RCC 7860 (cell line): Measurements from ENCODE around the gene CAPN7.

Source experiments
- DNase-seq: peaks from one replicate; pipeline ENCODE4 v3.0.0-alpha.2; 2015; ENCODE audit warnings: low spot score
- FAIRE-seq: peaks from 2 replicates; lab custom pipeline; 2012; peaks lifted over from hg19 to GRCh38; lab: Jason Lieb, UNC

The CAPN7 gene

DNA sequence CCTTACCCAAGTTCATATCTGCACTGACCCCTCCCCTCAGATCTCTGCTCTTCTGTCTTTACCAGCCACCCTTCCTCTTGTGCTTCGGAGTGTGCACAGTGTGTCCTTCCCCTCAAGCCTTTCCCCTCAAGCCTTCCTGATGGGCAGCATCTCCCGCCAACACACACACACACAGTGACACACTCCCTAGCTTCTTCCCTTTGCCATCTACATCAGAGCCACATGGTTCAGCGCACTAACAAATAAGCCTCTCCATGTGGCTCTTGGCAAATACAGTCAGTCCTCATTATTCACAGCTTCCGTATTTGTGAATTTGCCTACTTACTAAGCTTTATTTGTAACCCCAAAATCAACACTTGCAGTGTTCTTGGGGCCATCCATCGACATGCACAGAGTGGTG is 88.9 kb downstream of the CAPN7 start:
- FAIRE-seq (no peak), DNase-seq (no peak)

DNA sequence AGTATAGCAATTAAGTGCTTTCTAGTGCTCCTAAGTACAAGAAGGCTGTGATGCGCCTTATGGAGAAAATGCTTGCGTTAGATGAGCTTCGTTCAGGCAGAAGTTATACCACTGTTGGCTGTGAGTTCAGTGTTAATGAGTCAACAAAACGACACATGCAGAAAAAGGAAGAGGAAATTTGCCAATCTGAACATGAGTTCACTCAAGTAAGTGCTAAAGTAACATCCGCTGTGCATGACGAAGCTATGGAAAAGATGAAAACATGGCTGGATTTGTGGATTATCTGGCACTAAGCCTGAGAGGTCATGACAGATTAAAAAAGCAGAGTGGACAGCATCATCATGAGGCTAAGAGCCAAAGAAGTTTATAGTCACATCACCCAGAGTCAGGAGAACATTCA is 89.5 kb downstream of the CAPN7 start:
- DNase-seq (no peak), FAIRE-seq (no peak)

DNA sequence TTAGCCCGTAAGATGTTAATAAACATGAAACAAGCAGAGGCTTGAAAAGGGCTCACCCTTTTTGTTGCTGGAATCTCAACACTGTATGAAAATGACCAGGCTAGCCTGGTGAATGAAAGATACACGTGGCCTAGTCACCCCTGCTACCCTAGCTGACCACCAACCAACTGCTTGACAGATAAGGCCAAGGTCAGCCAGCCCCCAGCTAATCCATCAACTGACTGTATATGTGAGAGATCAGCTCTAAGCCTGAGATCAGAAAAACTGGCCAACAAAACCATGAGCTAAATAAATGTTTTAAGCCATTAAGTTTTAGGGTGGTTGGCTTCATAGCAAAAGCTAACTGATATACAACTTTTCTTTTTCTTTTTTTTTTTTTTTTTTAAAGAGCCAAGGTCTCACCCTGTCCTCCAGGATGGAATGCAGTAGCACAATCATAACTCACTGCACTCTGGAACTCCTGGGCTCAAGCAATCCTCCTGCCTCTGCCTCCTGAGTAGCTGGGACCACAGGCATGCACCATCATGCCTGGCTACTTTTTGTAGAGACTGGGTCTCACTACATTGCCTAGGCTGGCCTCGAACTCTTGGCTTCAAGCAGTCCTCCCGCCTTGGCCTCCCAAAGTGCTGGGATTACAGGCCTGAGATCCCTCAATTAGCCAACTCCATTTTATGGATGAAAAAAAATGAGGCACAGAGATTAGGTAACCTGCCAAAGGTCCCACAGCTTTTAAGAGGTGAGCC is 91.7 kb downstream of the CAPN7 start:
- no peak for DNase-seq
- no peak for FAIRE-seq

DNA sequence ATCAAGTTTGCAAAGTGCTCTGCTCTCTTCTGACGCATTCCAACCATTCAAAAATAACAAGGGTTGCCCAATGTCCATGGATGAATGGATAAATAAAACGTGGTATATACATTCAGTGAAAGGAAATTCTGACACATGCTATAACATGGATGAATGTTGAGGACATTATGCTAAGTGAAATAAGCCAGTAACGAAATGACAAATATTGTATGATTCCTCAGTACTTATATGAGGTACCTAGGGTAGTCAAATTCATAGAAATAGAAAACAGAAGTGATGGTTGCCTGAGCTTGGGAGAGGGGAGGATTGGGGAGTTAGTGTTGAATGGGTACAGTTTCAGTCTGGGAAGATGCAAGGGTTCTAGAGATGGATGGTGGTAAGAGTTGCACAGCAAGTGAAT is 92.5 kb downstream of the CAPN7 start:
- FAIRE-seq (no peak), DNase-seq (no peak)

DNA sequence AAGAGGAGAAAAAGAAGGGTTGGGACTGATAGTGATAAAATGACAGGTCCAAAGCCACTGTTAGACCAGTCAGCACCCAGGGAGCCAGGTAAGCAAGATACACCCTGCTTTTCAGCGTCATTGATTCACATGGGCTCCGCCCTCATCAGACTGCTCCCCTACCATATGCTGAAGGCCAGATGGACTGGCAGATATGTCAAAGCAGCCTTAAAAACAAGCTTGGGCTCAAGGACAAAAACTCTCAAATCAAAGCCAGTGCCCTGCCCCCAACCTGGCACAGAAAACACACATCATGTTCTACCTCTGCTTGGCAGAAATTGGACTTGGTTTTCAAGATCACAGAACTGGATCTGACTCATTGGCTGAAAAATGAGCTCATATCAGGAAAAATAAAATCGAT is 93.0 kb downstream of the CAPN7 start:
- FAIRE-seq (no peak), DNase-seq (no peak)

DNA sequence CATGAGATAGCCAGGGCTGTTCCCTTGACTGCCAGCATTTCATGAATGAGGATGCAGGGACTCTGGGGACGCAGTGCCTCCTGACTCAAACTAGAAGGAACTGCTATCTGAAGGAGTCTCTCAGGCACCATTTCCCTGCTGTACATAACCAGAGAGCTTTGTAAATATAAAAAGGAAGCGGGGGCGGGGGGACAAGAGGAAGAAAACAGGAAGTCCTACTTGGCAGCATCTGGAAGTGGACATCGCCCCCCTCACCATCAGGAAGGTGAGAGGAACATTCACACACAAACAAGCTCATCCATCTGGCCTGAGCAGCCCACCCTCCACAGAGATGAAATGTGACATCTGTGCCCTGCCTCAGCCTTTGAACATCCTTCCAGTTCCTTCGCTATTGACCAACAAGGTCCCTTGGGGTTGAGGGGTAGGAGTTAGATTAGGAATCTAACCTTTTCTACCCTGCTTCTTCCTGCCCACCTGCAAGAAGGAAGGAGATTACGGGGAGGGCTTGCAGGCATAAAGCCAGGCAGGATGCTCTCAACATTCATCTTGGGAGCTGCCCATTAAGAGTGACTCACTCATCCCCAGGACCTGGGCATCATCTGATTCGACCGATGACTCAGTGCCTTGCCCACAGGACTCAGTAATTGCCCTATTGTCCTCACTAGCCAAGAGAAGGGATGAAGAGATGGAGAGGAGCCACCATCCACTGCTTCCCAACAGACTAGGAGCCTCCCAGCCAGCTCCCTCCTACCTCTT is 94.5 kb downstream of the CAPN7 start:
- FAIRE-seq (peak; percentile 4), DNase-seq (peak; percentile 71)

DNA sequence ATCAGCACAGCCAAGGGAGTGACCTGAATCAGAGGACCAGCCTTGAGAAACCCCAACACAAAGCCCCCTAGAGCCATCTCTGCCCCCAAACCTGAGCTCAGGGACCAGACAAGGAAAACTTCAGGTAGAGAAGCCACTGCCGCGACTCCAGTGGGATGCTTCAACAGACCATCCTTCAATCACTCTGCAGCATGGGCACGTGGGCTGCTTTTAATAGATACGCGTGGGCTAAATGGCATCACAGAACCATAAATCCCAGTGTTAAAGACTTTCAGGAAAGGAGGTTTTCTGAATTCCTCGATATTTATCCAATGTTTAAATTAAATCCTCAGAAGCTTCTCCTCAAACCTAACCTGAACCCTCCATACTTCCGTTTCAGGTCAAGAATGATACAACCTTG is 95.7 kb downstream of the CAPN7 start:
- FAIRE-seq (no peak), DNase-seq (no peak)
